Embryonic facial prominence (tissue), 1 donor: ENCODE data around the gene NREP.
A peak's percentile ranks its signal among the peaks of the same experiment; 100 is the strongest.

Source experiments
- DNase-seq: peaks from one replicate; pipeline ENCODE4 v3.0.0-alpha.2; 2016; ENCODE audit errors: extremely low spot score

Gene NREP, protein sequence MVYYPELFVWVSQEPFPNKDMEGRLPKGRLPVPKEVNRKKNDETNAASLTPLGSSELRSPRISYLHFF

DNA sequence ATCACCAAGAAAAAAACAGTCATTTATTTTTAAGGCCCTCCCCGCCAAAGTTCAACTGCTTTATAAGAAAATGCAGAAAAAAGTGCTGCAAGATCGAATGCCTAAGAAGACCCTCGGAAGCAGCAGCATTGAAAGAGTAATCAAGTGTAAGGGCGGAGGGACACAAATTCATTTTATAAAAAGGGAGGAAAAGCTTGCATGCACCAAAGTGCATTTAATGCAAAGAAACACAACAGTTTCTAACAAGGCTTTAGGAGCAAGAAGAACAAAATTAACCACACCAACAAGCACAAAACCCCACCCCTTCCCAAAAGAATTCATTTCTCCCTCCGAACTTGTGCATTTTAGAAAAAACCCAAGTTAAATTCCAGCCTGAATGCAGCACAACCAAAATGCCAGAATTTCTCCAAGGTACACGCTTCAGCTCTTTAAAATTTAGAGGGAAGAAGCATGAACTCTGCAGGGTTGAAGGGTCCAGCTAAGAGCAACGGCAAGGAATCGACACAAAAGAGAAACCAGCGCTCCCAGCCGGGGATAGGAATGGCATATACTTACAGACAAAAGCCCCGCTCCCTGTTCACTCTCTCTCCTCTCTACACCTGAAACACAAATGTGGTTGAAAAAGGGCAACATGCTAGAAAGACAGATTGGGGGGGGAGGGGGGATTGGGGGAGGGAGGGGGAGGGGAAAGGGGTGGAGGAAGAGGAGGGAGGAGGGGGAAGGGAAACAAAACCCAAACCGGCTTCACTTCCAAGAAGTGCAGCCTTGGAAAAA, at the start of gene NREP:
TSS of gene NREP (minus strand) at position 614 of the 774 bp plus-strand sequence. CDS start 1,422 bp downstream, outside the sequence.
- no peak for DNase-seq

DNA sequence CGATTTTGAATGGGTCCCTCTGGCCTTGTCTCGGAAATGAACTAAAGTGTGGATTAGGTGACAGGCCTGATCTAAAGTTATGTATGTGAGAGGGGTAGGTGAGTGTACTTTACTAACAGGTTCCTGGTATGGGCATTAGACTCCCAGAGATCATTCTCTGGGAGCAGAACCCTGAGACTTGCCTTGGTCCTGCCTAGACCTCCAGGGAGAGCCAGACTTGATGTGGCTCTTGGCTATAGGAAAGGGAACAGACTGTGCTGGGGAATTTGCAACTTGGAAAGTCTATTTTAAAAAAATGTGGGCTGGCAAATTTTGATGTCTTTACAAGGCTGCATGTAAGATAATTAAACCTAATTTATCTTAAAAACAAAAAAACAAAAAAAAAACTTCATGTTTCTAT, 49.8 kb upstream of the NREP start:
- DNase-seq, result no peak

DNA sequence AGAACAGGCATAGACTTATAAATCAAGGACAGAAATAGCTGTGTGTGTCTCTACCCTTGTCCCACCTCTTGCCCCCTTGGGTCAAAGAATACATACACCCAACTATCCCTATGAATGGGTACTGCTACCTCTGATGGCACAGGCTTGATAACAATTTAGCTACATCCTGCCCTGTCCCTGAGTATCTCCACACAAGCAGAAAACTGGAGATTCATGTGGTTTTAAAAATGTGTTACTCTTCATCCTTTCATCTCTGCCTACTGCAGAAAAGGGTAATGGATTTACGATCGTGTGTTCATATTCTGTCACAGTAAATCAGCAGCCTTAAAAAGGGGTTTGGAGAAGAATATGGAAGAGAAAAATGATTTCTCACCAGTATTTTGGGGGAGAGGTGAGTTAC, 49.2 kb upstream of the NREP start:
- DNase-seq, result no peak

DNA sequence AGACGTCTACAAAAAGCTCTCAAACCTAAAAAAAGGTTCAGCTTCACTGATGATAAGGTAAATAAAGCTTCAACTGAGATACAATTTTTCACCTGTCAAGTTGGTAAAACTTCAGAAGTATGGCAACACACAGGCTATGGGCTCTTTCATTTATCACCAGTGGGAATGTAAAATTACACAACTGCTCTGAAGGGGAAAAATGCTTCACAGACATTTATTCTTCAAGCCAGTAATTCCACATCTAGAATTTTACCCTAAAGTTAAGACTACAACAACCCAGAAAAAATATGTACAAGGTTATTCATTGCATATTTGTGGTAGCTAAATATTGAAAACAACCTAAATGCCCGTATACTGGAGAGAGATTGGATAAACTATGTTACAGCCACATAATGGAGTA, 48.1 kb upstream of the NREP start:
- DNase-seq, result no peak

DNA sequence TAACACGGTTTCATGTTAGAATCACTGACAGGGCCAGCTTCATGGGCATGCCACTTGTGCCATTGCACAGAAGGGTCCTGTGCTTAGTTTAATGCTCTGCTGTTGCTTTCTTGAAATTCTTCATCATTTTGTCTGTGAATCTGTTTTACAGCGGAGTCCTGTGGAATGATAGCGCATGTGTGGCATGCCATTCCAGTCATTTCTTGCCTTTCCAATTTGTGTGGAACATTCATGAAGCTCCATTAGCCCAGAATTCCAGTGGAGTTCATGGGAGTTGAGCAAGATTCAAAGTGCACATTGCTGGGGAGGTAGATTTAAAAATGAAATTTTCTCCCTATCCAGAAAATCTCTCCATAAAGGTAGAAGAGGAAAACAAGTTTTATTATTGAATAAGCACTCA, 43.4 kb upstream of the NREP start:
- no peak for DNase-seq

DNA sequence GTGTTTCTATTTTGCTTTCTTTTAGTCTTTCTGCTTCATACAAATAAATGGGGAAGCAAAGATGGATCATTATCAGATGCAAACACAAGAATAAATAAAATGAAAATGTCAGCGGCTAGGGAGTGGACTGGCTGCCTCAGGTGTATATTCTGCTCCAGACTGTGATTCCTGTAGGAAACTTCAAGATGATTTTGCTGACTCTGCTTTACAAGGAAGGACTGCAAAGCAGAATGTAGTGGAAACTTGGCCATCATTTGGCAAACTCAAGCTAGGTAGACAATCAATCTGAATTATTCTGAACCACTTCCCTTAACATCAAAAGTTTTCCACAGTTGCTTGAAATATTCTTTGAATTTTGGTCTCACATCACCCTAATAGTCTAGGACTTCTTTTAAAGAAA, 38.1 kb upstream of the NREP start:
- no peak for DNase-seq

DNA sequence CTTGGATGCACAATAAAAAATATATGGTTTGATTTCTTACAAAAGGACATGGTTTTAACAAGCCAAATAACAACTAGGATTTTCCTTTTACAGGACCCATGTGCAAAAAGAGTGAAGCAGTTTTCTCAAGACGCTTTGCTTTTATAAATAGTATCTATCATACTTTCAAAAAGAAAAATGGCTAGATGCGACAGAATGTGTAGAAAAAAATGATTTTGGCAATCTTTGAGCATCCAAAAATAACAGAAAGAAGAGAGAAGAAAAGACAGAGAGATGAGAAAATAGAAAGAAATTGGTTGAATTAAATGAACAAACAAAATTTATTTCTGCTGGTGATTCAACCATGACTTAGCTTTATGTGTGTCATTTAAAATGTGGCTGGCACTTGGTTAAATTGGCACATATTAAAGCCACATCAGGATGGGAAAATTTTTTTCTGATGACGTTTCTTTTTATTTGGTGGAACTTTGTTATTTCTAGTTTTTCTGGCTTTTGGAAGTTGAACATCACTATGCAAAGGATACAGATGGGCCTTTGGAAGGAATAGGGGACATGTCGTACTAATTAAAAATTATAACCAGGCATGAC, 35.6 kb upstream of the NREP start:
- no peak for DNase-seq

DNA sequence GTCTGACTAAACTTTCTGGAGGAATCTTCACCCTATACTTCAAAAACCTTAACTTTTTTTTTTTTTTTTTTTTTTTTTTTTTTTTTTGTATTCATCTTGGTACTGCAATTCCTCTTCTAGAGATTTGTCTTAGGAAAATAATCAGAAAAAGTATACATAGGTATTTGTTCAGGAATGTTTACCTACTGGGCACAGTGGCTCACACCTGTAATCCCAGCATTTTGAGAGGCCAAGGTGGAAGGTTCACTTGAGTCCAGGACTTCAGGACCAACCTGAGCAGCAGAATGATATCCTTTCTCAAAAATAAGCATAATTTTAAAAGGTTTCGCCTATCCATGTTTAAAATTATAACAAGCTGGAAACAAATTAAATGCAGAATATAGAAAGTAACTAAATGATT, 33.3 kb upstream of the NREP start:
- no peak for DNase-seq

DNA sequence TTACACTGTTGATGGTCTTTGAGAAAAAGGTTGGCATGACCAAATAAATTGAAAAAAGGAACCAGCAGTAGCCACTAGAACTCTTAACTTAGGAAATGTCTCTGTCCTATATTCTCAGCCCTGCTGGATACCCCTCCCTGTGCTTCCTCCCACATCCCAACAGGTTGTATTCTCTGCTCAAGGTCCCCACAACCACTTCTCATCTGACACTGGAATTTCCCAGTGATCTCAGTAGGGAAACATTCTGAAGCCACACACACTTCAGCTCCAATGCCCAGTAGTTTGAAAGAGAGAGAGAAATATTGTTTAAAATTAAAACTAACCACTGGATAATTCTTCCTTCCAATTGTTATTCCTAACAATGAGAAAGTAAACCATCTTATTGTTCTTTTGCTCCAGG, 30.0 kb upstream of the NREP start:
- no peak for DNase-seq

DNA sequence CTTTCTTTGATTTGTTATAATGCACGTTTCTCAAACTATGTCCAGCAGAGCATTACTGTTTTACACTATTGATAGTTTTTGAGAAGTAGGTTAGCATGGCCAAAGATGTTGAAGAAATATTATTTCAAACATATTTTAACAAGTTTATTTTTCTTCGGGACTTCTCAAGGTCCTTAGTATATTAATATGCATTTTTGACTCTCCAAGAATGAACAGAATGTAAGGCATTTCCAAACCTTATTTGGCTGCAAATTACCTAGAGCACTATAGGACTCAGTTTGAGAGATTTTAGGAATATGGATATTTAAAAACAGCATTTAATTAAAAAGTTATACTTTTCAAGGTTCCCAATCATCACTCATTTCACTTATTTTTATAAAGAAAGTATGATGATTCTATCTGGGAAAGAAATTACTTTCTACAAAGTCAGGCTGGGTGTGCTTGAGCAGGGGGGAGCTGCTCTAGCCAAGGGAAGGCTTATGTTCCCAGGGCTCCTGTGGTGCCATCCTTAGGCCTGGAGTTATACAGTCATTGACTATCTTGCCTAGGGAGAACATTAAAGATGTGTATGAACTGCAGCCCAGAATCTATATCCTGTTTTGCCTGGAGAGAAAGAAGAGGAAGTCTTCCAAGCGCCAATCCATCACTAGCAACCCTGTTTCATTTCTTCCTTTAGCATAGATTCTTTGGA, 27.6 kb upstream of the NREP start:
- DNase-seq, result no peak

DNA sequence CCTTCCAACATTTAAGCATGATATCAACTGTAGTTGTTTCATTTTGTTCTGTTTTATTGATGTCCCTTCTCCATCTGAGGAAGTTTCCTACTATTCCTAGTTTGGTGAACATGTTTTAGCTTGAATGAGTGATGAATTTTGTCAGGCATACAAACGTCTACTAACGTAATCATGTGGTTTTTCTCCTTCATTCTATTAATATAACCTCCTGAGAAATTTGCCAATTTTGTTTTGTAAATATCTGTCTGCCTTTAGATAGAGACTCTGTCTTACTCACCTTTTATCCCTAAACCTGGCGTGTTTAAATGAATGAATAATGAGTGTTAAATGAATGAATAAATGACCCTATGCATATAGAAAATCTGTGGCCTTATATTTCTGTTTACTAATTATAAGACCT, 26.5 kb upstream of the NREP start:
- DNase-seq, result no peak

DNA sequence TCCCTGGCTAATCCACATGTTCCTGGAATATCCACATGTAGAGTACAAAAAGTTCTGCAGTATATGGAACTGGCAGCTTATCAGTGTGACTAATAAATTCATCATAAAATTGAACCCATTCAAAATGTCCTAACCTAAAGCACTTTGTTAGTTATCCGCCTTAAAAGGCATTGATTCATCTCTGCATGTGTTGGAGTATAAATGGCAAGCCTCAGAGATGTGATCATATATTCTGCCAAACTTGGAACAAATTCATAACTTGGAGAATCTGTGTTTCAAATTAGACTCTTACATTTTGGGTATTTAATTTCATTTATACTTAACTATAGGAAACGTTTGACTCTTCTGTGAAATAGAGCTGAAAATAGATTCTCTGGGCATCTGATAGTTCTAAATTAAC, 25.2 kb upstream of the NREP start:
- no peak for DNase-seq

DNA sequence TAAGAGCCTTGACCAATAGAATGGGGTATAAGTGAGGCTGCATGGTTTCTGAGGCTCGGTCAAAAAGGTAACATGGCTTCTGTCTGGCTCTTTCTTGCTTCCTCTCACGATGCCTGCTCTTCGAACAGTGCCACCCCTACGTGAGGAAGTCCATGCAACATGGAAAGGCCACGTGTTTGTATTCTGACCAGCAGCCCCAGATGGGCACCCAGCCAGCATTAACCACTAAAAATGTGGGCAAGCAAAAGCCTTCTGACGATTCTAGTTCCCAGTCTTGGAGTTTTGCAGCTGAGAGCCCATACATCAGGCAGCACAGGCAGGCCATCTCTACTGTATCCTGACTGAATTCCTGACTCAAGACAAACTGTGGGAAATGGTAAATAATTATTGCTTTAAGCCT, 24.2 kb upstream of the NREP start:
- no peak for DNase-seq

DNA sequence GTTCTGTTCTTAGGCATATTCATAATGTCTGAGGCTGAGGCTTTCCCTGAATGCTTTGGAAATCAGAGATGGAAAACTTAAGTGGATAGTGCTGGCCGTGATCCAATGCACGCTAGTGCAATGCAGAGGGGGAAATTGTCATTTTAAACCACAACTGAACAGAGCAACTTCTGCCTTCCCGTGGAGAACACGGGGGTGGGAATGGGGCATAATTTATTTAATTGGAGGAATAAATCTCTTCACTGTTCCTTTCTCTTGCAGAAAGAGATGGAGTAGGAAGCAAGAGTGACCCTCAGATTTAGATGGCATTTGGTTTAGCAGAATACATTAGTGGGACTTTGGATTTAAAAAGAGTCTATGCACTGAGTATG, 22.9 kb upstream of the NREP start:
- DNase-seq, result peak; percentile 33

DNA sequence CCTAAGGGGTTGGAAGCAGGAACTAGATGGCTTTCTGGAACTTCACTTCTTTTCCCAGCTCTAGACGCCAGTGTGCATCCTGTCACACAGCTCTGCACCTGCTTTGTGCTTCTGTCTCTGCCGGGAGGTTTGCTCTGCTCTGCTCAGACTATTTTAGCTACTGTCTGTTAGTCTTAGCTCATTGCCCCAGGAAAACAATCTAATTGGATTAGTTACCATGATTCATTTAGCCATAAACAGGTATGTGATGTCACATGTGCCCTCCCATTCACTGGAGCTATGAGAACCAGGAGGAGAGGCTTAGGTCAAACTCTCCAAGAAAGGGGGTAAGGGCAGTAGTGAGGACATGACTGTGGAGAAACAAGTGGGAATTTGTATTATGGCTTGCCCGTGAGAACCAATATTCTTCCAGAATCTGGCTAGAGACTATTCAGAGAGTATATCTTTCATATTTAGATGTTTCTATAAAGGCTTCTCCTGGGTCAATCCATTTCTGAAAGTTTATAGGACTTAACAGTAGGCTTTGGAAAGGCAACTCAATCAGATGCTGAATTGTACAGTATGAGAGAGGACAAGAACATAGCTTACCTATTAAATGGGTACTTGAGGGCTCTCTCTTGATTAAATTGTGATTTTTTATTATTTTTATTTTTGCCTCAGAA, 22.4 kb upstream of the NREP start:
- DNase-seq, result no peak

DNA sequence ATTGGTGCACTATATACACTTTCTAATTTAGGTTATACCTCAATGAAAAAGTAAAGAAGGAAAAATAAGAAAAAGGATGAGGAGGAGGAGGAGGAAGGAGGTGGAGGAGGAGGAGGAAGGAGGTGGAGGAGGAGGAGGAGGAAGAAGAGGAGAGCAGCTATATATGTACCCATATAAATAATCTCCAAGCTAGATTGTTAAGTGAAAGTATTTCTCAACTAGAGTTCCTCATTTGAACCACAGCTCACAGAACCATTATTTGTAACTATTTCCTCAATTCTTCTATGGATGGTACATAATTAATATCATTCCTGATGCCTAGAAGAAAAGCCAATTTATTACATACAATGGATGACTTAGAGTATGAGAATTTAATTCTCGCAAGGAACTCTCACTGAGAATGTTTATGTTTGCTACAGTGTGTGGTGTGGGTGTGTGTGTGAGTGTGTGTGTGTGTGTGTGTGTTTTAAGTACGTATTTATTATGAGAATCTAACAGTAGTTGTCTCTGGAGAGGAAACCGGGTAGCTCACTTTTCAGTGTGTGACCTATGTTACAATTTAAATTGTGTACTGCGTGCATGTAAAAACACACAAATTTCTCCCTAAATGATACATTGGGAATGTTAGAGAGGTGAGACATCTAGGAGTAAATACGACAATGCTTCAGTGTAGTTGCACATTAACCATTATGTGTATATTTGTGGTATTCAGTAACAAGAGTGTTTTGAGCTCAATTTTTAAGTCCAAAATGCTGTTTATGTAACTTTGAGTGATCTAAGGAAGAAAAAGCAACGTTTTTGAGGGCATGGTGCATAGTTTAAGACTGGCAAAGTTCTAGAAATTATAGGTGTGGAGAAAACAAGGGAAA, 20.2 kb upstream of the NREP start:
- DNase-seq, result no peak

DNA sequence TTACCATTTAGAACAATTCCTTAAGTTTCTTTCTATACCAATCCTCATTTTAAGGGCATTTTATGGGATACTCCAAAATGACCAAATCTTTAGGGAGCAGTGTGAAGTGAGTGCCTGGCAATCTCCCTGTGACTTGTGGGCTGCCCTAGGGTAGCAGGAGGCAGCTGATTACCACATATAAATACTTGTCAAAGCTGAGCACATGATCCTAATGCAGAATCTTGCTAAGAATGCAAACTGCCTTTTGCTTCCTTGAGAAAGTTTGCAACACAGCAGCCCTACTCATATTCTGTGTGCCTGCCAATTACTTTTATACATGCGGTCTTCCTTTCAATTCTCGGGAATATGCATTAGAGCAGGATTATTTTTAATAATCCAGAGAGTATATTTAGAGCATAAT, 18.2 kb upstream of the NREP start:
- no peak for DNase-seq

DNA sequence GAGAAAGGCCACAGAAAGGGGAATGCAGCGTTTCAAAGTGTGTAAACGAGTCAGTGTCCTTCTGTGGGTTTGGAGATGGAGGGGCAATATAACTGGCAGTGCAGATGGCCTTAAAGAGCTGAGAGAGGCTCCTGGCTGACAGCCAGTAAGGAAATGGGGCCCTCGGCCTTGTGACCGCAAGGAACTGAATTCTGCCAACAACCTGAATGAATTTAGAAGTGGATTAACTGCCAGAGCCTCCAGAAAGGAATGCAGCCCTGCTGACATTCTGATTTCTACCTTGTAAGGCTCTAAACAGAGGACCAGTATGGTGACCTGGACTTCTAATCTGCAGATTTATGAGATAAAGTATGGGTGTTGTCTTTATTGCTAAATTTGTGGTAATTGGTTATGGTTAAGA, 17.5 kb upstream of the NREP start:
- no peak for DNase-seq

DNA sequence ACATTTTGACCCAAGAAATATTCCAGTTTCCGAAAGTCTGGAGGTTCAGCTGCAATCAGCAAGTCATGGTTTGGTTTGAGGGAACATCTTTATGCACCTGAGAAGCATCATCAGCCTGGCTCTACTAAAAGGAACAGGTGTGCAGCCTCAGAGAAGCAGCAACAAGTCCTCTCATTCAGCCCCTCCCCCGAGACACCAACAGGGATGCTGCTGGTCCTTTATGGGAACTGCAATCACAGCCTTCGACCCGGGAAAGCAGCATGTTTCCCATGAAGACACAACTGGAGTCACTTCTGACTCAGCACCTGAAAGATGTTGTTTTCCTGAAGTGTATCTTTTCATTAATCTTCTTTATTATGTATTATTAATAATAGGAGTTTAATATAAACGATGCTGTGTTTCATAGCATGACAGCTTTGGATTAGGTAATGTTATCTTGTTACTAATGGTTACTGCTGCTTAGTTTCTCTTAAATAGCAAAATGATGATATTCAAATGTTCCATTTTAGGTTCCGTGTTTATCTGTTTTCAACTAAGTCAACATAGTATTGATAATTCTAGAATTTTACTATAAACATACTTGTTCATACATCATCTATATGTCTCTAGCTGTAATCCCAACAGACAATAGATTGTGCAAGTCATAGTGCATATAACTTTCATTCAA, 15.6 kb upstream of the NREP start:
- no peak for DNase-seq

DNA sequence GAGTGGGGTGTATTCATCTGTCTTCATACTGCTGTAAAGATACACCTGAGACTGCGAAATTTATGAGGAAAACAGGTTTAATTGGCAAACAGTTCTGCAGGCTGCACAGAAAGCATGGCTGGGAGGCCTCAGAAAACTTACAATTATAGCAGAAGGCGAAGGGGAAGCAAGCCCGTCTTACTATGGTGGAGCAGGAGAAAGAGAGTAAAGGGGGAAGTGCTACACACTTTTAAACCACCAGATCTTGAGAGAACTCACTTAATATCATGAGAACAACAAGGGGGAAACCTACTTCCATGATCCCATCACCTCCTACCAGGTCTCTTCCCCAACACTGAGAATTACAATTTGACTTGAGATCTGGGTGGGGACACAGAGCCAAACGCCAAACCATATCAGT, 12.5 kb upstream of the NREP start:
- no peak for DNase-seq
